Activated CD4-positive, alpha-beta T cell treated with anti-CD3 and anti-CD28 coated beads, Interleukin-2, Interleukin-6, amounts not matched to agents 100 ng/mL and 50 ng/mL, durations not matched to agents 16 hours and 8 hours (primary cell): Measurements from ENCODE around the gene SPTBN4.

ENCODE experiments used
- DNase-seq: peaks from one replicate; pipeline ENCODE4 v3.0.0-alpha.2; 2020

SPTBN4 gene

GRCh38 chr19:40607311-40608239 is 140.8 kb downstream of the SPTBN4 start:
- no peak for DNase-seq

GRCh38 chr19:40608240-40608621 is 141.4 kb downstream of the SPTBN4 start:
- no peak for DNase-seq

- no peak for DNase-seq
These were observed 142.2 kb downstream of the SPTBN4 start for GRCh38 chr19:40608957-40609356.

GRCh38 chr19:40609561-40610395 is 143.0 kb downstream of the SPTBN4 start:
- DNase-seq = peak; percentile 97

- DNase-seq = peak; percentile 79
These were observed 143.7 kb downstream of the SPTBN4 start for GRCh38 chr19:40610396-40611064.

- DNase-seq = peak; percentile 48
These were observed 144.3 kb downstream of the SPTBN4 start for GRCh38 chr19:40611096-40611495.

GRCh38 chr19:40611900-40612698 is 145.3 kb downstream of the SPTBN4 start:
- no peak for DNase-seq

GRCh38 chr19:40612831-40613689 is 146.3 kb downstream of the SPTBN4 start:
- DNase-seq = peak; percentile 85

GRCh38 chr19:40613690-40614621 is 147.2 kb downstream of the SPTBN4 start:
- DNase-seq = peak; percentile 88

GRCh38 chr19:40614622-40615411 is 148.0 kb downstream of the SPTBN4 start:
- DNase-seq = peak; percentile 88

GRCh38 chr19:40616178-40616577 is 149.4 kb downstream of the SPTBN4 start:
- DNase-seq = no peak

- DNase-seq = no peak
These were observed 150.1 kb downstream of the SPTBN4 start for GRCh38 chr19:40616941-40617340.

GRCh38 chr19:40617961-40618360 is 151.2 kb downstream of the SPTBN4 start:
- no peak for DNase-seq

GRCh38 chr19:40619333-40620160 is 152.7 kb downstream of the SPTBN4 start:
- DNase-seq = no peak

- no peak for DNase-seq
These were observed 153.3 kb downstream of the SPTBN4 start for GRCh38 chr19:40620161-40620485.

GRCh38 chr19:40621283-40621682 is 154.5 kb downstream of the SPTBN4 start:
- no peak for DNase-seq

- DNase-seq = no peak
These were observed 155.4 kb downstream of the SPTBN4 start for GRCh38 chr19:40621966-40622772.

- no peak for DNase-seq
These were observed 155.9 kb downstream of the SPTBN4 start for GRCh38 chr19:40622773-40623075.
